GM21526 (cell line): ENCODE data around the gene ZFR2.

ENCODE experiments used
- ATAC-seq: cut with Tn5 transposase; IDR thresholded peaks from one replicate; pipeline ENCODE4 v1.9.1; 2021; ENCODE audit warnings: moderate library complexity; ENCODE audit not compliant: unreplicated experiment, low FRiP score

Gene ZFR2

GRCh38 chr19:3838661-3839060 is 30.2 kb downstream of the ZFR2 start:
- ATAC-seq = no peak

DNA sequence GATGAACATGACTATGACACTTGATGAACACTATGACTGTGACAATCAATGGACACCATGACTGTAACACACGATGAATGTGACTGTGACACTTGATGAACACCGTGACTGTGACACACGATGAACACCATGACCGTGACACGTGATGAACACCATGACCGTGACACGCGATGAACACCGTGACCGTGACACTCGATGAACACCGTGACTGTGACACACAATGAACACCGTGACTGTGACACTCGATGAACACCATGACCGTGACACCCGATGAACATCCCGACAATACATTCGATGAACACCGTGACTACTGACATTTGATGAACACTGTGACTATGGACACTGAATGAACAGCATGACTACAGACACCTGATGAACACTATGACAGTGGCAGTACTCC is 30.9 kb downstream of the ZFR2 start:
- ATAC-seq = no peak

DNA sequence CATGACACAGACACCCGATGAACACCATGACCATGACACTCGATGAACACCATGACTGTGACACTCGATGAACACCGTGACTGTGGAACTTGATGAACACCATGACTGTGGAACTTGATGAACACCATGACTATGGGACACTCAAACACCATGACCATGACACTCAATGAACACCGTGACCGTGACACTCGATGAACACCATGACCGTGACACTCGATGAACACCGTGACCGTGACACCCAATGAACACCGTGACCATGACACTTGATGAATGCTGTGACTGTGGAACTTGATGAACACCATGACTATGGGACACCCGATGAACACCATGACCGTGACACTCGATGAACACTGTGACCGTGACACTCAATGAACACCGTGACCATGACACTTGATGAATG is 31.5 kb downstream of the ZFR2 start:
- ATAC-seq = no peak

GRCh38 chr19:3836887-3837286 is 32.0 kb downstream of the ZFR2 start:
- ATAC-seq = no peak

DNA sequence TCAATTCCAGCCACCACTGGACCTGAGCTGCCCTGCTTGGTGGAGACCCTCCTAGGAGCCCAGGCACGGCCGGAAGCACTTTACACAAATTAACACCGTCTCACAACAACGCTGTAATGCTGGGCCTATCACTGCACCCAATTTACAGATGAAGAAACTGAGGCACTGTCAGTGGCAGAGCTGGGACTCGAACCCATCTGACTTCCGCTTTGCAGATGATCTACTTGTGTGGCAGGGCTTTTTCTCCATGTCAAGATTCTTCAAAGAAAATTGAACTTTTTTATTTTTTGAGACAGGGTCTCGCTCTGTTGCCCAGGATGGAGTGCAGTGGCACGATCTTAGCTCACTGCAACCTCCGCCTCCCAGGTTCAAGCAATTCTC is 33.8 kb downstream of the ZFR2 start:
- no peak for ATAC-seq

GRCh38 chr19:3834349-3835054 is 34.3 kb downstream of the ZFR2 start:
- ATAC-seq = no peak

DNA sequence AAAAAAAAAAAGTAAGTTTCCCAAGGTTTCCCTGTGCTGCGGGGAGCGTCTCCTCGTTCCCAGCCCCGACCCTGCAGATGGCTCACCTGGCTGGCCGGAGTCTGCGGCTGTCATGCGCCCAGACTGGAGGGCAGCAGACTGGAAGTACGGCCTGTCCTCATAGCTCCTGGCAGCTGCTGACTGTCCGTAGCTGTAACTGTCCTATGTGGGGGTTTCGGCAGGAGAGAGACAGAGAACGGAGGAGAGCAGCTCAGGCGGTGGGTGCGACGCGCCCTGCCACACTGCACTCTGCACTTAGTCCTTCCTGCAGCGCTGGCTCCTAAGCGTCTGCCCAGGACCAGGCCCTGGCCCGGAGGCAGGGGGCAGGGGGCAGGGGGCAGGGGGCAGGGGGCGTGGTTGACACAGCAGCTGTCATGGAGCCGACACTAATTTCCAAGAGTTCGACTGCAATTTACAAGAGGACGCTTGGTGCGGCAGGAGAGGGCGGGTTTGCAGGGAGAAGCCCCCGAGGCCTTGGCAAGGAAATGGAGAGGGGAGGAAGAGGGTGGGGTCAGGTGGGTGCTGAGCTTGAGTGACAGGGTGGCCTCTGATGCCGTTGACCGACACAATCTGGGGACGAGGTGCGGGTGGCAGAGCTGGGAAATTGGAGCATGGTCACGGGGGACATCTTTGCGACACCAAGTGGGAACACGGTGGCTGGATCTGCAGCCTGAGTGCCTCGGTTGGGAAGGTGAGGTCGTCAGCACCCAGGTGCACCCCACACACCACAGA is 35.1 kb downstream of the ZFR2 start:
- ATAC-seq = no peak

DNA sequence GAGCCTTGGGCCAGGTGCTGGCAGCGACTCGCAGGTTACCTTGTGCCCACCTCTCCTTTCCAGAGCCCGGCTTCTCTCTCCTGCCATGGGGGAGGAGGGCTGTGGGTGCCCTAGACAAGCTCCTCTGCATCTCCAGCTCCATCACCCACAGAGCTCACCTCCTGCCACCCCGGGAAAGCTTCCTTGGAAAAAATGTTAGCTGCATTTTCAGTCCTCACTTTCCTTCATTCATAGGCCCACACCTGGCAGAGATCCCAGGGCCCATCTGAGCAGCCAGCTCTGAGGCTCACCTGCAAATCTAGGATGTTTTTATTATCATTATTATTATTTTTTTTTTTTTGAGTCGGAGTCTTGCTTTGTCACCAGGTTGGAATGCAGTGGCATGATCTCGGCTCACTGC is 36.8 kb downstream of the ZFR2 start:
- ATAC-seq = no peak

DNA sequence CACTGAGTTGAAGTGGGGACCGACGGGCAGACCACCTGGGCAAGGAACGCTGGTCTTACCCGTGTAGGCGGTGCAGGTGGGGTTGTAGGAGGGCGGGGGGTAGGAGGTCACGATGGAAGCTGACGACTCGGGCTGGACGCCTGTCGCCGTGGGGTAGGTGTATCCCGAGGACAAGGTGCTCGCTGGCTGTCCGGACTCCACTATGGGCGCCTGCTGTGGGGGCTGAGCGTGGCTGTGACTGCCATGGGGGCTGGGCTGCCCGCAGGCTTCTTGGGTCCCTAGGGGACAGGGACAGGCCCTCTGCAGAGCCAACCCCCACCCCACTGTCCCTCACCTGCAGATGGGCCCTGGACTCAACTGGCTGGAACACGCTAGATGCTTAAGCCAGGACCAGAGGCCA is 37.2 kb downstream of the ZFR2 start:
- no peak for ATAC-seq

- no peak for ATAC-seq
These were observed 37.9 kb downstream of the ZFR2 start for GRCh38 chr19:3830621-3831589.

GRCh38 chr19:3827306-3827705 is 41.5 kb downstream of the ZFR2 start:
- no peak for ATAC-seq

- no peak for ATAC-seq
These were observed 42.7 kb downstream of the ZFR2 start for GRCh38 chr19:3826163-3826562.

DNA sequence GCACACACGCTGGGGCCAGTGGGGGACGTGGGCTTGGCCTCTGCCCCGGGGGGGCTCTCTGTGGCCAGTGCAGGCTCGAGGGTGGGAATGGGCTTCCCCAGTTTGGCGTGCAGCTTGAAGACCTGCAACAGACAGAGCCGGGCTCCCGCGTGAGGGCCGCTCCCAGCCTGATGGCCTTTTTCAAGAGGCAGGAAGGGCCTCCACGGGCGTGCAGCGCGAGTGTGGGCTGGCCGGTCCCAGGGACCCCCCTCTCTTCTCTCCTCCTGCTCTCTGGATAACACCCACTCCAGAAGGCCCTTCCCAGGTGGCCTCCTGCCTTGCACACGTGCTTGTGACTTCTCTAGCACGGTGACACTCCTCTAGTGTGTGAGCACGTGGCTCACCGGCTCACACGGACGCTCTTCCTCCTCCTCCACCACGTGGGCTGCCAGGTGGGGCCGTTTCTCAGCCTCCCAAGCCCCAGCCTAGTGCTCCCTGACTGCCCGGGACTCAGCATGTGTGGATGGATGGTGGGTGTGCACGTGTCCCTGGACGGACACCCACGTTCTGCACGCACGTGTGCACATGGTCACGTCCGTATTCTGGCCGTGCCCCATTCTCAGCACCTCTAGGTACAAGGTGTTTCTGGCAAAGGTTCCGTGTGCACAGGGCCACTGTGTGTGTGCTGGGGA is 43.4 kb downstream of the ZFR2 start:
- ATAC-seq = no peak

DNA sequence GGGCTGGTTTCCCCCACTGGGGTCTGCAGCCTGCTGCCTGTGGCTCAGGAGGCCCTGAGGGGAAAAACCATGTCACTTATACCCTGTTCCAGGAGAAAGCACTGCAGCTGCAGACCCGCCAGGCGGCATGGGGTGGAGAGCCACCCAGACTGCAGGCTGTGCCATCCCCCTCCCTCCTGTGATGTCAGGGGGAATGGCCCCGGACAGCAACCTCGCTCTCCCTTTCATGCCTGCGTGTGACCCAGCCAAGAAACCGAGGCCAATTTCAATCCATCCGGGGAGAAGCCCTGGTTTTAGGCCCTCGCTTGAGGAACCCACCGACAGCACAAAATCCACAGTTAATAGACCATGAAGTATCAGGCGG is 45.5 kb downstream of the ZFR2 start:
- no peak for ATAC-seq

DNA sequence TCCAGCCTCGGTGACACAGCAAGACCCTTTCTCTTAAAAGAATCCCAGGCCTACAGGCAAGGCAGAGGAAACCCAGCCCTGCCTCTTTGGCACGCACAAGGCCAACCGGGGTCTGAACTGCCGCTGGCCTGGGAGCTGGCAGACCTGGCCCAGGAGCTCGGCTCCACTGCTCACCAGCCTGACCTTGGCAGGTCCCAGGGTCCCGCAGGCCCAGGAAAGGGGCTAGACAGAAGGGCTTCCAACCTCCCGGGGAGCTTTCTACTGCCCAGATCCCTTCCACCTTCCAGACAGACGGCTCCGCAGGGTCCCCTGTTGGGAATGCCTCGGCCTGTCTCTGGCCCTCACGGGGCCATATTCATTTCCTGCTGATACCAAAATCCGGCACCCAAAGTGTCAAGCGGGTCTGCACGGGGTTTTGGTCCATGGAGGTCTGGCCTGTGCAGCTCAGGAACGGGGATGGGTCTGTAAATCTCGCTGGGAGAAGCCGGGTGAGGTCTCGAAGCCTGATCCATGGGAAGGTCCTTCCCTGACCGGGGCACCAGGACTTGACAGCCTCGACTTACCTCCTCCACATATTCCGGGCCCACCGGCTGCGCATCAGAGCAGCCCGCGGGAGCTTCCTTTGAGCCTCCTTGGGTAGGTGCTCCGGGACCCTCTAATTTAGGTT is 46.0 kb downstream of the ZFR2 start:
- no peak for ATAC-seq

DNA sequence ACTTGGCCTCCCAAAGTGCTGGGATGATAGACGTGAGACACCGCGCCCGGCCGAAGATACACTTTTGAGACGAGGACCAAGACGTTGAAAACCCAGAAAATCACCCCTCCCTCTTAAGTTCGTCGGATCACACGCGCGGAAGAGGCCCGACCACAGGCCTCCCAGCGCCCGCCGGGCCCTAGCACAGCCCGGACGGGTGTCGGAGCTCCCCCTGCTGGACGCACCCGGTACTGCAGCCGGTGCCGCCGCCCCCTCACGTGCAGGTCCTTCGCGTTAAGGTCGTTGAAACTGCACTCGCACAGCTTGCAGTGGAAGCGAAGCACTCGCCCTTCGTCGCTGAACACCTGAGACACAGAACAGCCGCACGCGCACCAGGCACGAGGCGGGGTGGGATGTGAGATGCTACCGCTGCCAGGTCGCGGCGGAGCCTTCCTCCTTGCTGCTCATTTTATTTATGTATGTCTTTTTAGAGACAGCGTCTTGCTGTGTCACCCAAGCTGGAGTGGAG is 46.9 kb downstream of the ZFR2 start:
- no peak for ATAC-seq

DNA sequence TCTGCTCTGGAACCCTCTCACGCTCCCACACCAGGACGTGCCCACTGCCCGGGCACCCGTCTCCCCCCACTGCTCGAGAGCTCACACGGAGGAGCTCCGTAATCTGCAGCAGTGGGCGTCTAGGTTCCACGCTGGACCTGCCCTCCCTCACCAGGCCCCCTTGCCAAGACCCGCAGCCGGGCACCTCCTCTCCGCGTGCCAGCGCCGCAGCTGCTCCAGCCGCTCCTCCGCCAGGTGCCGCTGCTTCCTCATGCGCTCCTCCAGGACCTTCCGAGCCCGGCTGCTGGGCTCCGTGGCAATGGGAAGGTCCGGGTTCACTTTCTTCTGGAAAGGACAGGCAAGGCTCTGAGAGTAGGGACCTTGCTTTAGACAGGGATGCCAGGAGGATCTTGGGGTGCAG is 47.7 kb downstream of the ZFR2 start:
- ATAC-seq = no peak

DNA sequence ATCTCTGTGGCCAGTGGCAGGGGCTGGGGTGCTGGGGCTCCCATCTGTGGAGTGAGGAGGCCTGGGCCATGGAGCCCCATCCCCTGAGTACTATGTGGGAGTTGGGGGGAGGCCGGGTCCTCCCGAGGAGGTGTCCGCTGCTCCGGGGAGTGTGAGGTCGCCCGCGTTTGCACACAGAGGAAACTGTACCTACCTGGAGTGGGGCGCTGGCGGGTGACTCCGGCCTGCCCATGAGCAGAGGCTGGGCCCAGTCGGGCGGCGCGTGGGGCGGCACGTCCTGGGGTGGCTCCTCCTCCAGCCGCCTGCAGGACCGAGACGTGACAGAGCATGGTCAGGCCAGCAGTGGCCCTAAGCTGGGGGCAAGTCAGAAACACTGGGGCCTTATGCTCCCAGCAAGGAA is 48.8 kb downstream of the ZFR2 start:
- ATAC-seq = no peak

- no peak for ATAC-seq
These were observed 49.9 kb downstream of the ZFR2 start for GRCh38 chr19:3818918-3819317.

DNA sequence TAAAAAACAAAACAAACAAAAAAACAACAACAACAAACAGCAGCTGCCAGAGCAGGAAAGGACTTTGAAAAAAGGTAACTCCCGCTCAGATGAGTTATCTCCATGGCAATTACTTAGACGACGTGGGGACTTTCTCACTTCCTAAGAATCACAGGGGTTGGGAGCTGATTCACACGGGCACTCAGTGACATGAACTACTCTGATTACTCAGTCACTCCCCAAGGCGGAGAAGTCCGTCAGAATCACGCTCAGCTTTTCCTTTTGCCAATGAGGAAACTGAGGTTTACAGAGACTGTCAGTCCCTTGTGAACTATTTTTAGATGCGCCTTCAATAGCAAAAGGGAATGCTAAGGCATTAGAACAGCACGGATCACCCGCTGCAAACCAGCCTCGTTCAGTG is 50.4 kb downstream of the ZFR2 start:
- ATAC-seq = no peak
